Measurements from ENCODE around the gene LRRC28. TPM values are rescaled to one million over a fixed set of nuclear protein-coding genes. Genes with fewer than 3 reads are reported as not detected.
A peak's percentile ranks its signal among the peaks of the same experiment; 100 is the strongest.

LRRC28 gene
- total and polyA plus RNA-seq, 4 donors = 29.6 to 36.1 (median 33.4) TPM

DNA sequence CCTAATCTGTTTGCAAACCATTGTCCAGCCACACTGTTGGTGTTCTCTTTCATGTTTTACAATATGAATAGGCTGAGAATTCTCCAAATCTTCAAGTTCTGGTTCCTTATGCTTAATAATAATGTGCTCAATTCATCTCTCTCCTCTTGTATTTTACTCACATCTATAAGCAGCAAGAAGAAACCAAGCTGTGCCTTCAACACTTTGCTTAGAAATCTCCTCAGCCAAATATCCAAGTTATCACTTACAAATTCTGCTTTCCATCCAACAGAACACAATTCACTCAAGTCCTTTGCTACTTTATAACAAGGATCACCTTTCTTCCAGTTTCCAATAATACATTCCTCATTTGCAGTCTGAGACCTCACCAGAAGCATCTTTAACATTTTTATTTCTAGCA lies 117.5 kb downstream of the LRRC28 start:
- Histone ChIP-seq H3K4me3 (ENCODE audit: low read depth, low read length) (no peak overlapping the region), H3K27ac (ENCODE audit: low read depth, low read length) (no peak overlapping the region), H3K9me3 (ENCODE audit: control insufficient read depth, insufficient read depth, low read length) (peaks cover 5% of the 10 kb centered on the region), H3K36me3 (ENCODE audit: control insufficient read depth, insufficient read depth, low read length) (no peaks in the 10 kb centered on the region), H3K4me1 (ENCODE audit: control insufficient read depth, insufficient read depth, low read length) (no peaks in the 10 kb centered on the region), H3K27me3 (ENCODE audit: control insufficient read depth, insufficient read depth, low read length) (no peaks in the 10 kb centered on the region)
- no peak for DNase-seq (ENCODE audit: low read depth in 4 of 6, low spot score in 6 of 6)

DNA sequence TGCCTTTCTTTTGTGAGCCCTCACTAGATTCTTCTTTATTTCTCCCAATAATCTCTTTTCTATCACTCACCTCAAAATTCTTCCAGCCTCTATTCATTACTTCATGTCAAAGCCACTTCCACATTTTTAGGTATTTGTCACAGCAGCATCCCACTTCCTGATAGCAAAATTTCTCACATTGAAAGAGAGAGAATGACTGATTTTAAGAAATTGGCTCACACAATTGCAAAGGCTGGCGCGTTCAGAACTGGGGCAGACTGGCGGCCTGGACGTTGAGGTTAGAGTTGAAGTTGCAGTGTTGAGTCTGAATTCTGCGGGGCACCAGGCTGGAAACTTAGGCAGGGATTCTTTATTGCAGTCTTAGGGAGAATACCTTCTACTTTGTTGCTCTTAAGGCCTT lies 117.9 kb downstream of the LRRC28 start:
- DNase-seq (ENCODE audit: low read depth in 4 of 6, low spot score in 6 of 6) = no peak
- no peaks in the 10 kb centered on the region for H3K27me3 ChIP-seq (ENCODE audit: control insufficient read depth, insufficient read depth, low read length)
- WGBS (ENCODE audit: insufficient coverage) = 98% methylated on average over 4 of the region's 5 CpGs
- H3K27ac ChIP-seq (ENCODE audit: low read depth, low read length) = no peak overlapping the region
- H3K4me1 ChIP-seq (ENCODE audit: control insufficient read depth, insufficient read depth, low read length) = no peaks in the 10 kb centered on the region
- no peak overlapping the region for H3K4me3 ChIP-seq (ENCODE audit: low read depth, low read length)
- peaks cover 5% of the 10 kb centered on the region for H3K9me3 ChIP-seq (ENCODE audit: control insufficient read depth, insufficient read depth, low read length)
- H3K36me3 ChIP-seq (ENCODE audit: control insufficient read depth, insufficient read depth, low read length) = no peaks in the 10 kb centered on the region

DNA sequence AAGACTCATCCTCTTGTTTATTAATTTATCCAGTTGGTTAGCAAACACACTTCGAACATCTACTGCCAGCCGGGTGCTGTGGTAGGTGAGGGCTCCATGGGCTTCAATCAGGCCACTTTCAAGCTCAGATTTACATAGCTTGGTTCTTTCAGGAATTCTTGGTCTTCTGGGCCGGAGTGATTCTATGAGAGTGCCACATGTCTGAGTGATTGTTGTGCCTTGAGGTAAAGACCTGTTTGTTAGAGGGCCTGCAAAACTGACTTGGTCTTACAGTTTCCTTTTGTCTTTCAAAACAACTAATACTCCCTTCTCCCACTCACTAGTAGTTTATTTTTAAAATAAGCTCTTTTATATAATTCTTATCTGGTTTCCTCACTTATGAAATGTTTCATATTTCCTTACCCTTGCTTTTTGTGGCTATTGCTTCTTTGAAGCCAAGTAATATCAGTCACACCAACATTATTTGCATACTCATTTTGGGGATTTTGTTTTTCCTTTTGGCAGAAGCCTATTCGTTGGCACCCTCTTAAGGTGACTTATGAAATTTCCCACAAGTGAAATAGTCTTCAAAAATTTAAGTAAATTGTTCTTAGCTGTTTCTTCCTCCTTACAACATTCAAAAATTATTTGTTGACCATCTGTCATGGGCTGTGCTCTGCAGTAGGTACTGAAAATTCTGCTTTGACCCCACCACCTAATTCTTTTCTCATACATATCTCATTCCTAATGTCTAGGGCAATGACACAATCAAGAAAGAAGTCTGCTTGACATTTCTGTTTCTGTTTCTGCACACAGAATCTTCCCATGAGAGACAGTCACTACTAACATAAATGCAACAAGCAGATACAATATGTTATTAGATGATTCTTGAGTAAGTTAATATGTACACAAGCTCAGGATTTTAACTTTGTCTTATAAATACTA lies 120.2 kb downstream of the LRRC28 start:
- 94% methylated on average over 2 of the region's 4 CpGs for WGBS (ENCODE audit: insufficient coverage)
- no peaks in the 10 kb centered on the region for H3K36me3 ChIP-seq (ENCODE audit: control insufficient read depth, insufficient read depth, low read length)
- DNase-seq (ENCODE audit: low read depth in 4 of 6, low spot score in 6 of 6) = no peak
- no peaks in the 10 kb centered on the region for H3K27me3 ChIP-seq (ENCODE audit: control insufficient read depth, insufficient read depth, low read length)
- peaks cover 7% of the 10 kb centered on the region for H3K9me3 ChIP-seq (ENCODE audit: control insufficient read depth, insufficient read depth, low read length)
- H3K4me3 ChIP-seq (ENCODE audit: low read depth, low read length) = no peak overlapping the region
- no peaks in the 10 kb centered on the region for H3K4me1 ChIP-seq (ENCODE audit: control insufficient read depth, insufficient read depth, low read length)
- H3K27ac ChIP-seq (ENCODE audit: low read depth, low read length) = no peak overlapping the region

DNA sequence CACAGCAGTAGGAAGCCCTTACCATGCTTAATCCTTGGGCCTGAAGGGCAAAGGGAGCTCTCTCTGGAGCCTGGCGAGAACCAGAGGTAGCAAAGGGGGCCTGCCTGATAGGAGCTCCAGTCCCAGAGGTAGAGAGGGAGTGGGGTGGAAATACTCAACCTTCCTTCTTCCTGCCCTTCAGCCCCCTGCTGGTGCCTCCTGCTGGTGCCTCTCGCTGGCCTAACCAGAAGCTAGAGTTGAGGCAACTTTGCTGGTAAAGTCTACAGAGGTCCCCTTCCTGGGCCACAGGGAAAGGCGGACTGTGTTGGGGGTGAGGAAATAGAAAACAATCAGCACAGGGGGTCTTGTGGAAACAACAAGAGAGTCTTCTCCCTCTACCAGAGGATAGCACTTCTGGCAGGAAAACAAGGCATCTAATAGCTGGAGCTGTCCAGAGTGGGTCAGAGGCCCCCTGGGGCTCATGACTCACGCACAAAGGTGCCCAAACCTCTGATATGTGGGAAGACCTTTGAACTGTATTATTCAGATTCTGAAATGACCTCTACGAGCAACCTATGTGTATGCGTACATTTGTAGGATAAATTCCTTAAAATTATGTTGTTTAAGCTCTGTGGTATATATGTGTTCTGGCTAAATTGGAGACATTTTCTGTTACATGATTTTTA lies 133.9 kb downstream of the LRRC28 start:
- H3K4me1 ChIP-seq (ENCODE audit: control insufficient read depth, insufficient read depth, low read length) = no peaks in the 10 kb centered on the region
- no peak overlapping the region for H3K27ac ChIP-seq (ENCODE audit: low read depth, low read length)
- no peak for DNase-seq (ENCODE audit: low read depth in 4 of 6, low spot score in 6 of 6)
- no peaks in the 10 kb centered on the region for H3K9me3 ChIP-seq (ENCODE audit: control insufficient read depth, insufficient read depth, low read length)
- no peak overlapping the region for H3K4me3 ChIP-seq (ENCODE audit: low read depth, low read length)
- WGBS (ENCODE audit: insufficient coverage) = 93% methylated on average over 2 of the region's 6 CpGs
- no peaks in the 10 kb centered on the region for H3K27me3 ChIP-seq (ENCODE audit: control insufficient read depth, insufficient read depth, low read length)
- peaks cover 4% of the 10 kb centered on the region for H3K36me3 ChIP-seq (ENCODE audit: control insufficient read depth, insufficient read depth, low read length)

DNA sequence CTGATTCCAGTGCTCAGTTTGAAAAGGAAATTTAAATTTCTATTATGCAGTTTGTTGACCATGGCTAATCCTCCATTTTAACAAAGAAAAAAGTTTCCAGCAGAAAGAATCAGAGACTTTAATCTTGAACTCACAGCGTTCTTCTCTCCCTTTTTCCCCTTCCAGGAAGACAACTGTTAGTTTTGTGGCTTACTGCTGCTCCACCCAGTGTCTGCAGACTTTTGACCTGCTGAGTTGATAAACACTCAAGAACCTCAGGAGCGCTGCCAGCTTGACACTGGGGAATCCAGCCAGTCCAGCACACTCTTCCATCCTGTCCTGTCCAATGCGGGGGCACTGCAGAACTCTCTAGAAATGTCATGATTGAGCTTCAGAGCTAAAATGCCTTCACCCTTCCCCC lies 134.6 kb downstream of the LRRC28 start:
- Histone ChIP-seq H3K27me3 (ENCODE audit: control insufficient read depth, insufficient read depth, low read length) (no peaks in the 10 kb centered on the region), H3K9me3 (ENCODE audit: control insufficient read depth, insufficient read depth, low read length) (no peaks in the 10 kb centered on the region), H3K27ac (ENCODE audit: low read depth, low read length) (no peak overlapping the region), H3K4me3 (ENCODE audit: low read depth, low read length) (no peak overlapping the region), H3K4me1 (ENCODE audit: control insufficient read depth, insufficient read depth, low read length) (no peaks in the 10 kb centered on the region), H3K36me3 (ENCODE audit: control insufficient read depth, insufficient read depth, low read length) (peaks cover 4% of the 10 kb centered on the region)
- peak in 1 of 6 donors; percentile 52 for DNase-seq (ENCODE audit: low read depth in 4 of 6, low spot score in 6 of 6)
- 60% methylated on average over 2 of the region's 3 CpGs for WGBS (ENCODE audit: insufficient coverage)

DNA sequence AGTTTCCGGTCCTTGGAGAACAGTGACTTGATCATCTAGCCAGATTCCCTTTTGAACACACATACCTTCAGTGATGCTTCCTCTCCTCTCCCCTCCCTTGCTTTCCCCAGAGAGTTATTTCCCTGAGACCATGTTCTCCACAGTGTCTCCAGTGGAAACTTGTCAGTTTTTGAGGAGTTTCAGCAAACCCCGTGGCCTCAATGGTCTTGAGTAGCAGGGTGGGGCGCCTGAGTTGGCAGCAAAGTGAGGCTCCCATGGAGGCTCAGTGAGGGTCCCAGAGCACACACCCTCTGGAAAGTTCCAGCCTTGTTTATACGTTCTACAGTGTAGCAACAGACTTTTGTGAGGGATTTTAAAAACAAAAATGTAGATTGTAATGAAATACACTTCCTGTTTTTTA lies 135.1 kb downstream of the LRRC28 start:
- no peaks in the 10 kb centered on the region for H3K9me3 ChIP-seq (ENCODE audit: control insufficient read depth, insufficient read depth, low read length)
- peaks cover 4% of the 10 kb centered on the region for H3K36me3 ChIP-seq (ENCODE audit: control insufficient read depth, insufficient read depth, low read length)
- no peak for DNase-seq (ENCODE audit: low read depth in 4 of 6, low spot score in 6 of 6)
- H3K27me3 ChIP-seq (ENCODE audit: control insufficient read depth, insufficient read depth, low read length) = no peaks in the 10 kb centered on the region
- 84% methylated on average over 3 of the region's 4 CpGs for WGBS (ENCODE audit: insufficient coverage)
- H3K27ac ChIP-seq (ENCODE audit: low read depth, low read length) = no peak overlapping the region
- H3K4me1 ChIP-seq (ENCODE audit: control insufficient read depth, insufficient read depth, low read length) = no peaks in the 10 kb centered on the region
- no peak overlapping the region for H3K4me3 ChIP-seq (ENCODE audit: low read depth, low read length)

DNA sequence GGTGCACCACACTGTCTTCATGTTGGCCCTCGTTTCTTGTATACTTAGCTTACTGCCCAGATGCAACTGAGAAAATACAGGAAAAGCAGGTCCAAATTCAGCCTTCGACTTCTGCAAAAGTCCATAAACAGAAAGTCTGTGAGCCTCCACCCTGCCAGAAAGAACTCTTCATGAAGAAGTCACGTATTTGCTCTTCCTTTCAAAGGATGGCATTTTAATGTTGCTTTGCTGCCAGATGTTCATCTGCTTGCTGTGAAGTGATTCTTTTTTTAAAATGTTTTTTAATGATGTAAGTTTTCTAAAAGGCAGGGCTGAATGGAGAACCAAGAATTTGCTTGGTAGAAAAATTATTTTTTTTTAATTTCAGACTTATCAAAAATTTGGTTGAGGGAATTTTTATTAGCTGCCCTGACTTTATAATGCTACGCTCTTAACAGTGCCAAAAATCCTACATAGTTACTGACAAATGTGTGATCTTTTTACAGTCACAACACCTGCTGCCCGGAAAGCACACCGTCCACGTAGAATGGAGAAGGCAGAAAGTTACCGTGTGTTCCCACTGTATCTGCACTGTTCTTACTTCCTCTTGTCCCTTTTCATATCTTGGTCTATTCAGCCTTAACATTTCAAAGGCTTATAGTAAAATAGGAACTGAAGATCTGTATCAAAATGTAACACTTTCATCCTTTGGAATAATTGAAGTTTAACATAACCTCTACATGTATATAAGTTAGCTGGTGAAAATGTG lies 136.3 kb downstream of the LRRC28 start:
- Histone ChIP-seq H3K27ac (ENCODE audit: low read depth, low read length) (no peak overlapping the region), H3K4me3 (ENCODE audit: low read depth, low read length) (no peak overlapping the region), H3K36me3 (ENCODE audit: control insufficient read depth, insufficient read depth, low read length) (peaks cover 4% of the 10 kb centered on the region), H3K4me1 (ENCODE audit: control insufficient read depth, insufficient read depth, low read length) (no peaks in the 10 kb centered on the region), H3K9me3 (ENCODE audit: control insufficient read depth, insufficient read depth, low read length) (peaks cover 4% of the 10 kb centered on the region), H3K27me3 (ENCODE audit: control insufficient read depth, insufficient read depth, low read length) (no peaks in the 10 kb centered on the region)
- DNase-seq (ENCODE audit: low read depth in 4 of 6, low spot score in 6 of 6) = no peak
- 73% methylated on average over 2 of the region's 8 CpGs for WGBS (ENCODE audit: insufficient coverage)

DNA sequence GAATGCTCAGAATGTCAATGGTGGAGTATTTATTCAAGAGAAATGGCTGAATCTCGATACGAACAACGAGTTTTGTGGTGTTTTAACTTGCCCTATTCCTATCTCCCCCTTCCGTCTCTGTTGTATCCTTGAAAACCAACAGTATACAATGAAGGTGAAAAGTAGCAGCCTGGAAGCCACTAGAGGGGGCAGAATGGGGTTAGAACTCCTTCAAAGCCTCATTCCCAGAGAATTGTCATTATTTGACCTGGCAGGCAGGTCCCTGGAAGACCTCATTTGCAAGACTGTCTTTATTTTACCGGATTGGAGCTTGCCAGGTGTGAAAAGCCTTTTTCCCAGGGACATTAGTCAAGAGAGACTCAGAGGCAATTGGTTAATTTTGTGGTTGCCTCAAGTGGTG lies 139.4 kb downstream of the LRRC28 start:
- H3K27me3 ChIP-seq (ENCODE audit: control insufficient read depth, insufficient read depth, low read length) = no peaks in the 10 kb centered on the region
- no peaks in the 10 kb centered on the region for H3K4me1 ChIP-seq (ENCODE audit: control insufficient read depth, insufficient read depth, low read length)
- DNase-seq (ENCODE audit: low read depth in 4 of 6, low spot score in 6 of 6) = no peak
- H3K36me3 ChIP-seq (ENCODE audit: control insufficient read depth, insufficient read depth, low read length) = no peaks in the 10 kb centered on the region
- WGBS (ENCODE audit: insufficient coverage) = 36% methylated on average over 1 of the region's 5 CpGs
- no peak overlapping the region for H3K27ac ChIP-seq (ENCODE audit: low read depth, low read length)
- H3K9me3 ChIP-seq (ENCODE audit: control insufficient read depth, insufficient read depth, low read length) = peaks cover 6% of the 10 kb centered on the region
- no peak overlapping the region for H3K4me3 ChIP-seq (ENCODE audit: low read depth, low read length)

DNA sequence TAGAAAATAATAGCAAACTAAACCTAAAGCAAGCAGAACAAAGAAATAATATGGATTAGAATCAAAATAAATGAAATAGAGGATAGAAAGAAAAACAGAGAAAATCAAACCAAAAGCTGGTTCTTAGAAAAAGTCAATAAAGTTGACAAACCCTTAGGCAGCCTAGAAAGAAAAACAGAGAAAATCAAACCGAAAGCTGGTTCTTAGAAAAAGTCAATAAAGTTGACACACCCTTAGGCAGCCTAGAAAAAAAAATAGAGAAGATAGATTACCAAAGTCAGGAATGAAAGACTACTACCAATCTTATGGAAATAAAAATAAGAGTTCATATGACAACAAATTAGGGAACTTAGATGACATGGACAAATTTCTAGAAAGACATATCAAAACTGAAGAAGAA lies 142.4 kb downstream of the LRRC28 start:
- H3K27ac ChIP-seq (ENCODE audit: low read depth, low read length) = no peak overlapping the region
- H3K4me1 ChIP-seq (ENCODE audit: control insufficient read depth, insufficient read depth, low read length) = no peaks in the 10 kb centered on the region
- no peak overlapping the region for H3K4me3 ChIP-seq (ENCODE audit: low read depth, low read length)
- H3K27me3 ChIP-seq (ENCODE audit: control insufficient read depth, insufficient read depth, low read length) = no peaks in the 10 kb centered on the region
- no peak for DNase-seq (ENCODE audit: low read depth in 4 of 6, low spot score in 6 of 6)
- H3K9me3 ChIP-seq (ENCODE audit: control insufficient read depth, insufficient read depth, low read length) = peaks cover 6% of the 10 kb centered on the region
- no peaks in the 10 kb centered on the region for H3K36me3 ChIP-seq (ENCODE audit: control insufficient read depth, insufficient read depth, low read length)
- no CpG with 5 or more reads among the region's 1 CpG for WGBS (ENCODE audit: insufficient coverage)
